Kidney (tissue), 14 donors: ENCODE results near the gene CACNA1F. TPM values are rescaled to one million over a fixed set of nuclear protein-coding genes. Genes with fewer than 3 reads are reported as not detected.

Source experiments
- DNase-seq, 5 donors: peaks; one replicate each; pipeline ENCODE4 v3.0.0-alpha.2; 2013 to 2020
- FAIRE-seq: peaks from 2 replicates; lab custom pipeline; 2012; peaks lifted over from hg19 to GRCh38; lab: Jason Lieb, UNC
- H3K27ac ChIP-seq, 2 donors: one replicate each; pipeline ENCODE4 v1.7.0; 2013; ENCODE audit warnings: low read depth in 2 of 2, low read length in 2 of 2, inconsistent platforms in 1 of 2
- H3K27me3 ChIP-seq: one replicate; pipeline ENCODE4 v1.7.1; 2013; ENCODE audit warnings: low read length, inconsistent platforms; ENCODE audit not compliant: control insufficient read depth, insufficient read depth
- H3K36me3 ChIP-seq, 3 donors: one replicate each; pipeline versions ENCODE4 v1.7.0 to v1.7.1; 2013; ENCODE audit warnings: low read length in 3 of 3, control low read depth in 1 of 3, inconsistent platforms in 1 of 3; ENCODE audit not compliant: insufficient read depth in 3 of 3, control insufficient read depth in 2 of 3
- H3K4me1 ChIP-seq, 3 donors: one replicate each; pipeline versions ENCODE4 v1.7.0 to v1.7.1; 2013; ENCODE audit warnings: low read length in 3 of 3, inconsistent platforms in 1 of 3, low read depth in 1 of 3; ENCODE audit not compliant: control insufficient read depth in 2 of 3, insufficient read depth in 2 of 3
- H3K4me3 ChIP-seq, 3 donors: one replicate each; pipeline versions ENCODE4 v1.7.0 to v1.8.1; 2013; ENCODE audit warnings: low read length in 3 of 3, control low read depth in 1 of 3, inconsistent platforms in 1 of 3
- H3K9ac ChIP-seq, 3 donors: one replicate each; pipeline versions ENCODE4 v1.7.0 to v1.7.1; 2013; ENCODE audit warnings: low read length in 3 of 3, control low read depth in 1 of 3, inconsistent platforms in 1 of 3
- H3K9me3 ChIP-seq, 3 donors: one replicate each; pipeline versions ENCODE4 v1.7.0 to v1.7.1; 2013; ENCODE audit warnings: low read length in 3 of 3, control low read depth in 1 of 3, inconsistent platforms in 1 of 3; ENCODE audit not compliant: control insufficient read depth in 2 of 3, insufficient read depth in 1 of 3
- intact Hi-C: fragments of 100-400 bp; cut with DNase I; formaldehyde crosslinking; loops from one replicate; pipeline ENCODE4 v1.11.1; 2022
- polyA plus RNA-seq: library from polyadenylated mRNA; stranded (reverse); fragments of 350-450 nt; fragmentation: Illumina TruSeq; extraction: RNeasy Lipid Tissue Mini Kit (QIAGEN cat#74804); gene quantifications from one replicate; pipeline ENCODE4 v1.2.3, GENCODE V29; 2014; ENCODE audit warnings: low read depth, low replicate concordance; ENCODE audit not compliant: insufficient read depth
- total RNA-seq: library from RNA; stranded (reverse); fragmentation: NEBNext Ultra II Directional; extraction: Animal tissue kit (Norgen Biotek cat#: 25700); gene quantifications from one replicate; pipeline ENCODE4 v1.2.1, GENCODE V29; 2021
- TF ChIP-seq, protein P1 (sequence below): IDR thresholded peaks from 3 replicates; pipeline ENCODE4 v1.5.1; 2012; ENCODE audit warnings: mild to moderate bottlenecking, moderate library complexity, borderline replicate concordance; ENCODE audit not compliant: insufficient read depth; ENCODE audit errors: extremely low read depth
- donor health status: control.
- donor health status: control.
- donor health status: control.
- donor health status: control.
- donor health status: control.
- donor health status: DM: yes; HTN: yes; CAD: no.
- donor health status: Normal renal cell carcinoma (clear cell type).

CACNA1F gene
- total and polyA plus RNA-seq, 2 donors from 2014 or later = 0.15 to 0.25 TPM

DNA sequence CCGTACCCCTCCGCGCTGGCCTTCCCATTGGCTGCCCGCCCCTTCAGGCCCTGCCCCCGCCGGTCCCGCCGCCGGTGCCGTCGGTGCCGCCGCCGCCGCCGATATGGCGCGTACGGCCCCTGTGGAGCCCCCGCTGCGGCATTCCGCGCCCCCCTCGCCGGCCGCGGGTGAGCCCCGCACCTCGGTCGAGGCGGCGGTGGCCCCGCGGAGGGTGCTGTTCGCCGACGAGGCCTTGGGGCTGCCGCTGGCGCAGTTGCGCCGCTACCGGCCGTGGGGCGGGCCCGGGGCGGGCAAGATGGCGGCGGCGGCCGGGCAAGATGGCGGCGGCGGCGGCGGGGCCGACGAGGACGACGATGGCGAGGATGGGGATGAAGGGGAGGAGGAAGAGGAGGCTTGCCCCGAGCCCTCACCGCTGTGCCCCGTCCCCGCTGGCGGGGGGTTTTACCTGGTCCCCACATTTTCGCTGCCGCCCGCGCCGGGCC is 36.7 kb upstream of the CACNA1F start, which contains the start of gene PPP1R3F:
Gene PPP1R3F, plus strand, starts transcription at position 27 of the 482 bp plus-strand sequence. Its CDS starts 77 bp downstream, at position 104.
- Histone ChIP-seq H3K27ac (peak within 1 kb of the TSS; percentile 95 to 97), H3K9ac (peak within 1 kb of the TSS; percentile 65 to 90 (median 80)), H3K9me3 (no peaks in the 10 kb centered on the region), H3K27me3 (no peaks in the 10 kb centered on the region), H3K36me3 (no peaks in the 10 kb centered on the region), H3K4me1 (peaks cover 0 to 16% (median 10%) of the 10 kb centered on the region in 3 donors), H3K4me3 (peak within 1 kb of the TSS; percentile 81 to 93 (median 87))
- TF ChIP-seq, protein P1, sequence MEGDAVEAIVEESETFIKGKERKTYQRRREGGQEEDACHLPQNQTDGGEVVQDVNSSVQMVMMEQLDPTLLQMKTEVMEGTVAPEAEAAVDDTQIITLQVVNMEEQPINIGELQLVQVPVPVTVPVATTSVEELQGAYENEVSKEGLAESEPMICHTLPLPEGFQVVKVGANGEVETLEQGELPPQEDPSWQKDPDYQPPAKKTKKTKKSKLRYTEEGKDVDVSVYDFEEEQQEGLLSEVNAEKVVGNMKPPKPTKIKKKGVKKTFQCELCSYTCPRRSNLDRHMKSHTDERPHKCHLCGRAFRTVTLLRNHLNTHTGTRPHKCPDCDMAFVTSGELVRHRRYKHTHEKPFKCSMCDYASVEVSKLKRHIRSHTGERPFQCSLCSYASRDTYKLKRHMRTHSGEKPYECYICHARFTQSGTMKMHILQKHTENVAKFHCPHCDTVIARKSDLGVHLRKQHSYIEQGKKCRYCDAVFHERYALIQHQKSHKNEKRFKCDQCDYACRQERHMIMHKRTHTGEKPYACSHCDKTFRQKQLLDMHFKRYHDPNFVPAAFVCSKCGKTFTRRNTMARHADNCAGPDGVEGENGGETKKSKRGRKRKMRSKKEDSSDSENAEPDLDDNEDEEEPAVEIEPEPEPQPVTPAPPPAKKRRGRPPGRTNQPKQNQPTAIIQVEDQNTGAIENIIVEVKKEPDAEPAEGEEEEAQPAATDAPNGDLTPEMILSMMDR = no peak
- intact Hi-C loops = no loop called here
- DNase-seq (peak in 1 of 5 donors; percentile 79), FAIRE-seq (no peak)

DNA sequence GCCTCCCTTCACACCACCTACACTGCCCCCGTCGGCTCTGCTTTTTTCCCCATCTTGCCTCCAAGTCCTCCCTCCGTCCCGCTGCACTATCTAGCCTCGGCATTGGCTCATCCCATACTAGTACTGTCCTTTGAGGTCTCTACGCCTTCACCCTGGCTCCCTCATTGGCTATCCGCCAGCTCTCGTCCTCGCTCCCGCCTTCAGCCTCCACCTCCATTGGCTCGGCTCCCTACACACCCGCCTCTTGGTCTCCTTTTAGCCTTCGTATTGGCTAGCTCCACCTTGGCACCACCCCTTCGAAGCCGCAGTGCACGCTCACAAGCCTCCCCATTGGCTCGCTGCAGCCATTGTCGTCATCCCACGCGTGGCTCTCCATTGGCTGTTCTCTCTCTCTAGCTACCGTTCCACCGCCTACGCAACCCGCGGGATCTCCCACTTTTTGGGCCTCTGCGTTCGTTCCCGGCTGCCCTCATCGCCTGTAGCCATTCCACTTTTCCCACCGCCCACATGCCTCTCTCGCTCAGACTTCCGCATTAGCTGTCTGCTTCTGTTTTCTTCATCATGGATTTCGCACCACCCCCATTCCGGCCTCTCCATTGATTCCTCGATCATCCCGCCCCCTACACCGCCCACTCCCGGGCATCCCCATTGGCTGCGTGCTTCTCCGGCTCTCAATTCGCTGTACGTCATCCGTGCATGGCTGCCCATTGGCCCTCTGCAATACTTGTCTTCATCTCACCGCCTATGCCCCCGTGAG is 36.0 kb upstream of the CACNA1F start:
- H3K4me3 ChIP-seq = peak overlapping the region; percentile 81 to 93 (median 87)
- H3K9ac ChIP-seq = peak overlapping the region; percentile 65 to 90 (median 80)
- FAIRE-seq (peak; percentile 98), DNase-seq (peak; percentile 97 to 99 (median 98))
- no peaks in the 10 kb centered on the region for H3K36me3 ChIP-seq
- intact Hi-C loops = no loop called here
- peaks cover 0 to 16% (median 9%) of the 10 kb centered on the region in 3 donors for H3K4me1 ChIP-seq
- TF ChIP-seq, protein P1 = no peak
- peak overlapping the region; percentile 95 to 97 for H3K27ac ChIP-seq
- H3K27me3 ChIP-seq = no peaks in the 10 kb centered on the region
- H3K9me3 ChIP-seq = no peaks in the 10 kb centered on the region

DNA sequence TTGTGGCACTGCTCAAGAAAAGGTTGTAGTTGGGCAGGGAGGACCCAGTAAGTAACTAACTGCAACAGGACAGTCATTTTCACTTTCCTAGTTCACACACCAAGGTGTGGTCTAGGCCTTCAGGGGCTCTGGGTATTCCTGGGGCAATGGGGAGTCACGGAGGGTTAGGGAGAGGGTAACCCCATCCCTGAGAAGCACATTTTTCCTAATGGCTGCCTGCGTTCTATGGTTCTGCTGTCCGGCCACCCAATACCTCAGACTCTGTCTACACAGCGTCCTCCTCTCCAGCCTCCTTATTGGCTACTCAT is 35.5 kb upstream of the CACNA1F start:
- DNase-seq = no peak
- TF ChIP-seq, protein P1 = no peak
- Histone ChIP-seq H3K9ac (peak overlapping the region; percentile 65 to 81 (median 69)), H3K36me3 (no peaks in the 10 kb centered on the region), H3K4me1 (peaks cover 0 to 14% (median 3%) of the 10 kb centered on the region in 3 donors), H3K27me3 (no peaks in the 10 kb centered on the region), H3K27ac (peak overlapping the region; percentile 88 to 94), H3K4me3 (peak overlapping the region; percentile 81 to 93 (median 84)), H3K9me3 (no peaks in the 10 kb centered on the region)
- FAIRE-seq = no peak
- intact Hi-C loops = no loop called here
